ENCODE measurements around the gene CAMK2D. TPM values are rescaled to one million over a fixed set of nuclear protein-coding genes. Genes with fewer than 3 reads are reported as not detected.
"Not testable (repeated sequence)": the region's sequence is repeated elsewhere in the genome, so short reads cannot be mapped to it uniquely, and the experiment has no call there.

The CAMK2D gene
- total RNA-seq, 4 donors from 2014 or later, result 48.2 to 66.2 (median 51.2) TPM

GRCh38 chr4:113764720-113765264 lies 3.3 kb upstream of the CAMK2D start:
- intact Hi-C loops (cut with DNase I), result loop anchor here (5.0 to 10.0 kb wide), 3 partner anchors 77 to 310 kb away; partner anchors contain the start of gene ARSJ
- peaks cover 3 to 7% (median 5%) of the 10 kb centered on the region in 4 donors for H3K4me1 ChIP-seq
- DNase-seq (ENCODE audit: extremely low spot score), result no peak
- WGBS, result 81% methylated on average over 1 of the region's 1 CpG
- H3K27ac ChIP-seq (replicated peaks in 1 of 4), result no peak overlapping the region
- H3K4me3 ChIP-seq, result no peak overlapping the region
- H3K9me3 ChIP-seq, result no peaks in the 10 kb centered on the region
- H3K27me3 ChIP-seq, result no peaks in the 10 kb centered on the region
- TF ChIP-seq EP300 (IDR thresholded peaks at IDR 0.05) (no peak), POLR2A (IDR thresholded peaks at IDR 0.05; ENCODE audit: low read depth) (no peak), CTCF (IDR thresholded peaks at IDR 0.05) (no peak), POLR2AphosphoS5 (IDR thresholded peaks at IDR 0.05) (no peak)
- H3K36me3 ChIP-seq, result no peaks in the 10 kb centered on the region

- not testable (repeated sequence) for H3K4me3 ChIP-seq; DNase-seq (ENCODE audit: extremely low spot score); H3K36me3 ChIP-seq; H3K9me3 ChIP-seq; H3K27me3 ChIP-seq
- Histone ChIP-seq H3K27ac (replicated peaks in 1 of 4) (peak overlapping the region in 1 of 4 donors; percentile 99), H3K4me1 (peaks cover 5 to 14% (median 13%) of the 10 kb centered on the region in 4 donors)
- intact Hi-C loops (cut with DNase I), result loop anchor here (5.0 to 10.0 kb wide), 3 partner anchors 77 to 309 kb away; partner anchors contain the start of gene ARSJ
- 96% methylated on average over 12 of the region's 12 CpGs for WGBS
Observed at GRCh38 chr4:113763923-113764322, 2.4 kb upstream of the CAMK2D start.

DNA sequence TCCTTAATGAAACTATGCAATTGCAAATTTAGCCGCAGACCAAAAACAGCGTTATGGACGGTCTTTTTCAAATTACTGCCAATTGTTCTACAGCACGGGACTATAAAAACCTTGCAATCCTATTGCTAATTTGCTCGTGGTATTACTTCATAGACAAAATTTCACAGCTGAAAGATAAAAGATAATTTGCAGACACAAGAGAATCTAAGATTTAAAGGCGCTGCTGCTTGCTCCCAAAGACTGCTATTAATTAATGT lies 1.4 kb upstream of the CAMK2D start:
- TF ChIP-seq POLR2A (IDR thresholded peaks at IDR 0.05; ENCODE audit: low read depth) (no peak), CTCF (IDR thresholded peaks at IDR 0.05) (peak in 1 of 3 experiments; percentile 11), POLR2AphosphoS5 (IDR thresholded peaks at IDR 0.05) (no peak), EP300 (IDR thresholded peaks at IDR 0.05) (no peak)
- 11% methylated on average over 6 of the region's 6 CpGs for WGBS
- intact Hi-C loops (cut with DNase I), result loop anchor here (5.0 to 10.0 kb wide), 3 partner anchors 76 to 308 kb away; partner anchors contain the start of gene ARSJ
- Histone ChIP-seq H3K4me3 (peak overlapping the region; percentile 66 to 91 (median 78)), H3K27ac (replicated peaks in 1 of 4) (peak overlapping the region; percentile 96 to 99 (median 98)), H3K4me1 (peaks cover 8 to 23% (median 22%) of the 10 kb centered on the region in 4 donors), H3K27me3 (no peaks in the 10 kb centered on the region), H3K36me3 (no peaks in the 10 kb centered on the region), H3K9me3 (no peaks in the 10 kb centered on the region)
- no peak for DNase-seq (ENCODE audit: extremely low spot score)

DNA sequence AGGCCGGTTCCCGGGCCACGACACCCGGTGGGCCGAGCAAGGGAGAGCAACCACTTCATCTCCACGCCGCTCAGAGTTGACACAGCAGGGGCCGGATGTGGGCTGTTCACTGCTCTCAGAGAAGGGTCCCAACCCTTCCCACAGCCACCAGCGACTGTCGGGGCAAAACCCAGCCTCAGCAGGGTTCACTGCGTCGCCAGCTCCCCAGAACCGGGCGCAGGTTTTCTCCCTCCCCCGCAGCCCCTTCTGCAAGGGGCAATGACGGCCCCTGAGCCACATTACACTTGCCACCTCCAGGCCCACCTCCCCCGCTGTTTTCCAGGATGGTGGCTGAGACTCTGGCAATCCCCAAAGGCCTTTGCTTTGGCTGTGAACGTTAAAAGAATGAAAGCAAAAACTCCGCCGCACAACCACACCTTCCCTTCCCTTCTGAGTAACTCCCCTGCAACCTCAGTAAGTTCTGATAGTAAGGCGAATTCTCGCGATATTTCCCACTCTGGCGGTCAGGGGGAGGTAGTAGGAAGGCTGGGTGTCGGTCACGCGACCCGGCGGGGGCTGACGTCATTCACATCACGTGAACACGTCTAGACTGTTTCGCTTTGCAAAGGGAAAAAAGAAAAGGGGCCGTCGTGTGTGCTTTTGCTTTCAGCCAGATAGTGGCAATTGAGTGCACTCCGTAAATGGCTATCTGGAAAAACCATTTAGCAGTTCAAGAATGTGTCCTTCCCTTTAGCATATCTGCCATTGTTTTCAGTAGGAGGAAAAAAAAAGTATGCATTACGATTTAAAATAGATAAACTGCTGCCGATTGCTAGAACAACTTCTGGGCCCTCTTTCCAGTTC lies 869 bp upstream of the CAMK2D start:
- WGBS, result under 1% methylated on average over 24 of the region's 38 CpGs
- Histone ChIP-seq H3K27me3 (no peaks in the 10 kb centered on the region), H3K36me3 (no peaks in the 10 kb centered on the region), H3K4me3 (peak overlapping the region; percentile 66 to 91 (median 78)), H3K27ac (replicated peaks in 1 of 4) (peak overlapping the region; percentile 96 to 99 (median 98)), H3K4me1 (peaks cover 8 to 29% (median 28%) of the 10 kb centered on the region in 4 donors), H3K9me3 (no peaks in the 10 kb centered on the region)
- no peak for TF ChIP-seq EP300 (IDR thresholded peaks at IDR 0.05)
- TF ChIP-seq POLR2AphosphoS5 (IDR thresholded peaks at IDR 0.05), result peak; percentile 99 to 100
- TF ChIP-seq CTCF (IDR thresholded peaks at IDR 0.05), result peak in 1 of 3 experiments; percentile 8
- TF ChIP-seq POLR2A (IDR thresholded peaks at IDR 0.05; ENCODE audit: low read depth), result peak; percentile 95
- DNase-seq (ENCODE audit: extremely low spot score), result peak; percentile 100
- intact Hi-C loops (cut with DNase I), result loop anchor here (5.0 to 10.0 kb wide), 3 partner anchors 75 to 308 kb away; partner anchors contain the start of gene ARSJ

Measured in esophagus muscularis mucosa (tissue), 4 donors.